ENCODE data around the gene PCSK1. TPM values are rescaled to one million over a fixed set of nuclear protein-coding genes. Genes with fewer than 3 reads are reported as not detected.

The PCSK1 gene
- total RNA-seq, 1 experiment from 2014 or later: not detected

DNA sequence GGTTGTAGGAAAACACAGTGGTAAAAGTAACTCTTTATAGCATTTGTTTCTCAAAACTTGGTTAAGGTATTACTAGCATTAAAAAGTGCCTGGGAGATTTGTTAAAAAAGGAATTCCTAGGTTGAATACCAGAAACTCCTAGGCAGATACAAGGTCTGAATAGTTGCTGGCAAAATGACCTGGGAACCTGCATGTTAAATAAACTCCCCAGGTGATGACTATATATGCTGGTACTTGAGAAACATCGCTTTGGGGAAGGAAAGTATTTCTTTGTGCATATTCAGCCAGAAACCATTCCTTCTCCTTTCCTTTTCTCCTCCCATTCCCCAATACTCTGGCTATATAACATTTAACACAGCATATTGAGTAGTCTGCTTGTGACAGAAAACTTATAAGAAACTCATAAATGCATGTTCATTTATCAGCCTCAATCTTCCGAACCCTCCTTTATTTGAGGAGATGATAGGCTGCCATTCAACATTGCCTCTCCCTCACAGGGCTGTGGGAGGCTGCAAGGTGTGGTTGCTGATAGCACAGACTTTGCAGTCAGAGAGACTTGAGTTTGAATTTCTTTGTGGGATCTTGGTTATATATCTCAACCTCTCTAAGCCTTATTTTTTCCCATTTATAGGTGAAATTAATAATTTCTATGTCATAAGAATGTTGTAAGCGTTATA is 28.7 kb downstream of the PCSK1 start:
- Histone ChIP-seq H3K27me3 (ENCODE audit: insufficient read depth, low read length) (peaks cover 22% of the 10 kb centered on the region), H2AFZ (ENCODE audit: low read depth, low read length, poor library complexity, severe bottlenecking) (no peak overlapping the region), H4K20me1 (ENCODE audit: insufficient read depth) (no peaks in the 10 kb centered on the region), H3K4me3 (replicated peaks in 1 of 2; ENCODE audit: low read depth in 1 of 2, low read length in 2 of 2) (no peak overlapping the region), H3K36me3 (ENCODE audit: control insufficient read depth in 1 of 2, insufficient read depth in 2 of 2, low read length in 2 of 2) (no peaks in the 10 kb centered on the region), H3K9me3 (ENCODE audit: control insufficient read depth in 1 of 2, insufficient read depth in 1 of 2, low read depth in 1 of 2, low read length in 2 of 2) (no peaks in the 10 kb centered on the region), H3K4me1 (ENCODE audit: control insufficient read depth in 1 of 2, insufficient read depth in 2 of 2, low read length in 2 of 2) (no peaks in the 10 kb centered on the region), H3K79me2 (ENCODE audit: insufficient read depth, low read length) (no peaks in the 10 kb centered on the region), H3K9ac (ENCODE audit: low read length) (no peak overlapping the region), H3K9me2 (ENCODE audit: insufficient read depth) (no peaks in the 10 kb centered on the region), H3K27ac (ENCODE audit: low read depth, low read length) (no peak overlapping the region), H3K4me2 (ENCODE audit: low read length) (no peak overlapping the region)
- no peak for DNase-seq (ENCODE audit: low read depth, low spot score)
- intact Hi-C loops (cut with micrococcal nuclease): no loop called here
- ChIA-PET POLR2A (no interaction called here), CTCF (no interaction called here), RAD21 (ENCODE audit: low non-redundant PET in 1 of 2, low total read pairs in 2 of 2, uncharacterized antibody in 2 of 2, unreplicated experiment in 2 of 2) (no interaction called here)
- ATAC-seq: no peak
- no peak for TF ChIP-seq EZH2phosphoT487 (IDR thresholded peaks at IDR 0.05; ENCODE audit: borderline replicate concordance)
- no peak for TF ChIP-seq TCF7L2 (IDR thresholded peaks at IDR 0.05; ENCODE audit: borderline replicate concordance, extremely low read depth, insufficient read depth, insufficient read length)
- TF ChIP-seq POLR2AphosphoS5 (IDR thresholded peaks at IDR 0.05; ENCODE audit: low read depth, low read length): no peak
- no peak for TF ChIP-seq EZH2 (IDR thresholded peaks at IDR 0.05)
- no peak for TF ChIP-seq ZNF274 (IDR thresholded peaks at IDR 0.05; ENCODE audit: low read depth, low read length)
- TF ChIP-seq, protein P1, sequence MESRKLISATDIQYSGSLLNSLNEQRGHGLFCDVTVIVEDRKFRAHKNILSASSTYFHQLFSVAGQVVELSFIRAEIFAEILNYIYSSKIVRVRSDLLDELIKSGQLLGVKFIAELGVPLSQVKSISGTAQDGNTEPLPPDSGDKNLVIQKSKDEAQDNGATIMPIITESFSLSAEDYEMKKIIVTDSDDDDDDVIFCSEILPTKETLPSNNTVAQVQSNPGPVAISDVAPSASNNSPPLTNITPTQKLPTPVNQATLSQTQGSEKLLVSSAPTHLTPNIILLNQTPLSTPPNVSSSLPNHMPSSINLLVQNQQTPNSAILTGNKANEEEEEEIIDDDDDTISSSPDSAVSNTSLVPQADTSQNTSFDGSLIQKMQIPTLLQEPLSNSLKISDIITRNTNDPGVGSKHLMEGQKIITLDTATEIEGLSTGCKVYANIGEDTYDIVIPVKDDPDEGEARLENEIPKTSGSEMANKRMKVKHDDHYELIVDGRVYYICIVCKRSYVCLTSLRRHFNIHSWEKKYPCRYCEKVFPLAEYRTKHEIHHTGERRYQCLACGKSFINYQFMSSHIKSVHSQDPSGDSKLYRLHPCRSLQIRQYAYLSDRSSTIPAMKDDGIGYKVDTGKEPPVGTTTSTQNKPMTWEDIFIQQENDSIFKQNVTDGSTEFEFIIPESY (IDR thresholded peaks at IDR 0.05; ENCODE audit: extremely low read depth, insufficient replicate concordance, low read length): no peak
- no peak for TF ChIP-seq JUND (IDR thresholded peaks at IDR 0.05)
- no peak for TF ChIP-seq POLR2A (IDR thresholded peaks at IDR 0.05; ENCODE audit: borderline replicate concordance, extremely low read depth, insufficient read depth, insufficient read length)
- no peak for TF ChIP-seq SRF (IDR thresholded peaks at IDR 0.05; ENCODE audit: low read depth)
- BruUV-seq (replicated peaks): no TSS peak

Measured in HCT116 (cell line).